H1 (cell line): ENCODE results near the gene GIMAP4. TPM values are rescaled to one million over a fixed set of nuclear protein-coding genes. Genes with fewer than 3 reads are reported as not detected.

Experiments used
- CTCF ChIA-PET: fragments of 300-600 bp; sonication (Branson Sonifier 250); formaldehyde crosslinking; loops from one replicate; lab custom pipeline; 2021; ENCODE audit not compliant: partially characterized antibody; lab: Charles Lee
- POLR2A ChIA-PET: fragments of 300-600 bp; sonication (Branson Sonifier 250); formaldehyde crosslinking; loops from one replicate; lab custom pipeline; 2021; ENCODE audit warnings: inconsistent platforms; ENCODE audit not compliant: partially characterized antibody; lab: Charles Lee
- DNase-seq, 2 experiments: peaks; one replicate each; pipeline versions ENCODE4 v3.0.0 to v3.0.0-alpha.2; 2010 to 2022; ENCODE audit warnings: low spot score in 2 of 2, low read depth in 1 of 2, mixed read lengths in 1 of 2
- FAIRE-seq: peaks from 2 replicates; lab custom pipeline; 2011; peaks lifted over from hg19 to GRCh38; lab: Jason Lieb, UNC
- H2AFZ ChIP-seq: 2 replicates; pipeline ENCODE4 v1.8.1; 2012; ENCODE audit warnings: low read length, inconsistent platforms
- H2AK5ac ChIP-seq: 2 replicates; pipeline ENCODE4 v1.6.1; 2013; ENCODE audit warnings: low read depth, low read length
- H2BK120ac ChIP-seq: replicated peaks from 2 replicates; pipeline ENCODE3; 2013; ENCODE audit warnings: low read depth, low read length, inconsistent platforms
- H2BK12ac ChIP-seq: 2 replicates; pipeline ENCODE4 v1.6.1; 2013; ENCODE audit warnings: low read depth, low read length
- H2BK15ac ChIP-seq: 2 replicates; pipeline ENCODE4 v1.6.1; 2013; ENCODE audit warnings: low read length
- H2BK20ac ChIP-seq: 2 replicates; pipeline ENCODE4 v1.6.1; 2013; ENCODE audit warnings: low read length
- H2BK5ac ChIP-seq: 2 replicates; pipeline ENCODE4 v1.6.1; 2013; ENCODE audit warnings: low read depth, low read length
- H3K14ac ChIP-seq: 2 replicates; pipeline ENCODE4 v1.6.1; 2013; ENCODE audit warnings: inconsistent platforms; ENCODE audit not compliant: insufficient read length
- H3K18ac ChIP-seq: 2 replicates; pipeline ENCODE4 v1.6.1; 2013; ENCODE audit warnings: low read length; ENCODE audit errors: extremely low read depth
- H3K23ac ChIP-seq: 2 replicates; pipeline ENCODE4 v1.6.1; 2013; ENCODE audit warnings: inconsistent platforms; ENCODE audit not compliant: insufficient read length
- H3K23me2 ChIP-seq: 2 replicates; pipeline ENCODE4 v1.6.1; 2013; ENCODE audit warnings: low read depth, low read length
- H3K27ac ChIP-seq: 2 replicates; pipeline ENCODE4 v1.6.1; 2011; ENCODE audit warnings: low read depth, low read length, inconsistent platforms
- H3K27me3 ChIP-seq, 4 experiments: replicated peaks in 1 of 4; 1 replicate in 1 of 4; 2 replicates in 3 of 4; pipeline versions ENCODE4 v1.6.1 to v1.8.1; 2011 to 2013; ENCODE audit warnings: low read length in 3 of 4, mild to moderate bottlenecking in 3 of 4, inconsistent platforms in 2 of 4, mixed read lengths in 2 of 4, moderate library complexity in 1 of 4; ENCODE audit not compliant: control insufficient read depth in 3 of 4, insufficient read depth in 3 of 4; ENCODE audit errors: extremely low read depth in 1 of 4
- H3K36me3 ChIP-seq, 4 experiments: 2 replicates each; pipeline versions ENCODE4 v1.6.1 to v1.8.1; 2011 to 2013; ENCODE audit warnings: mild to moderate bottlenecking in 4 of 4, low read length in 3 of 4, moderate library complexity in 2 of 4, control low read depth in 1 of 4, inconsistent platforms in 1 of 4; ENCODE audit not compliant: insufficient read depth in 4 of 4, control insufficient read depth in 2 of 4
- H3K4ac ChIP-seq: replicated peaks from 2 replicates; pipeline ENCODE3; 2013; ENCODE audit warnings: low read length, low read depth, mixed read lengths, inconsistent platforms; ENCODE audit not compliant: insufficient read length
- H3K4me1 ChIP-seq, 4 experiments: replicated peaks in 1 of 4; 1 replicate in 1 of 4; 2 replicates in 3 of 4; pipeline versions ENCODE4 v1.6.1 to v1.8.1; 2011 to 2013; ENCODE audit warnings: low read length in 3 of 4, inconsistent platforms in 2 of 4, mixed read lengths in 1 of 4; ENCODE audit not compliant: insufficient read depth in 4 of 4, control insufficient read depth in 3 of 4
- H3K4me2 ChIP-seq, 2 experiments: 2 replicates each; pipeline versions ENCODE4 v1.6.1 to v1.8.1; 2011 to 2013; ENCODE audit warnings: low read depth in 2 of 2, low read length in 2 of 2, control low read depth in 1 of 2, inconsistent platforms in 1 of 2, mild to moderate bottlenecking in 1 of 2; ENCODE audit not compliant: insufficient read depth in 1 of 2
- H3K4me3 ChIP-seq, 4 experiments: fragments of 200-600, 300-600 bp in 1 of 4; sonication (generic), shearing (Covaris generic), sonication (Bioruptor Twin) in 1 of 4; 2 replicates each; pipeline versions ENCODE4 v1.5.1 to v1.8.1; 2011 to 2016; ENCODE audit warnings: low read length in 4 of 4, low read depth in 3 of 4, control low read depth in 2 of 4, inconsistent platforms in 2 of 4, mild to moderate bottlenecking in 2 of 4, mixed read lengths in 1 of 4, moderate library complexity in 1 of 4; ENCODE audit not compliant: insufficient read depth in 2 of 4; ENCODE audit errors: extremely low read depth in 1 of 4
- H3K56ac ChIP-seq: replicated peaks from 2 replicates; pipeline ENCODE3; 2013; ENCODE audit warnings: low read depth, mild to moderate bottlenecking, mixed read lengths, low read length, inconsistent platforms; ENCODE audit not compliant: insufficient read length
- H3K79me1 ChIP-seq: 2 replicates; pipeline ENCODE4 v1.6.1; 2013; ENCODE audit warnings: low read depth, low read length, control low read depth
- H3K79me2 ChIP-seq, 2 experiments: 2 replicates each; pipeline versions ENCODE4 v1.6.1 to v1.8.1; 2012 to 2013; ENCODE audit warnings: low read length in 2 of 2, mild to moderate bottlenecking in 2 of 2, inconsistent platforms in 1 of 2; ENCODE audit not compliant: insufficient read depth in 2 of 2, control insufficient read depth in 1 of 2
- H3K9ac ChIP-seq, 4 experiments: replicated peaks in 1 of 4; 1 replicate in 1 of 4; 2 replicates in 3 of 4; pipeline versions ENCODE4 v1.6.1 to v1.8.1; 2011 to 2013; ENCODE audit warnings: low read depth in 3 of 4, low read length in 3 of 4, control low read depth in 2 of 4, mild to moderate bottlenecking in 2 of 4, moderate library complexity in 2 of 4, inconsistent platforms in 1 of 4; ENCODE audit errors: extremely low read depth in 1 of 4
- H3K9me3 ChIP-seq, 2 experiments: 2 replicates each; pipeline versions ENCODE4 v1.6.1 to v1.8.1; 2012 to 2013; ENCODE audit warnings: mild to moderate bottlenecking in 2 of 2, moderate library complexity in 2 of 2, control low read depth in 1 of 2, inconsistent platforms in 1 of 2, low read depth in 1 of 2, low read length in 1 of 2, mixed read lengths in 1 of 2; ENCODE audit not compliant: insufficient read depth in 2 of 2
- H4K20me1 ChIP-seq, 2 experiments: replicated peaks in 1 of 2; 2 replicates each; pipeline versions ENCODE3 to v1.8.1; 2011 to 2013; ENCODE audit warnings: inconsistent platforms in 2 of 2, low read length in 2 of 2, mild to moderate bottlenecking in 1 of 2; ENCODE audit not compliant: insufficient read depth in 2 of 2, control insufficient read depth in 1 of 2
- H4K5ac ChIP-seq: 2 replicates; pipeline ENCODE4 v1.6.1; 2013; ENCODE audit warnings: low read length, low read depth, mixed read lengths, inconsistent platforms; ENCODE audit not compliant: insufficient read length
- H4K8ac ChIP-seq: 2 replicates; pipeline ENCODE4 v1.8.0; 2013; ENCODE audit warnings: mild to moderate bottlenecking, moderate library complexity, low read length, inconsistent platforms; ENCODE audit not compliant: insufficient read depth; ENCODE audit errors: extremely low read depth
- H4K91ac ChIP-seq: replicated peaks from 2 replicates; pipeline ENCODE3; 2013; ENCODE audit warnings: low read length, mixed read lengths, inconsistent platforms; ENCODE audit not compliant: insufficient read length
- BCL11A ChIP-seq, 2 experiments: IDR thresholded peaks; one replicate each; pipeline ENCODE4 v1.6.1; 2011; ENCODE audit warnings: low read depth in 2 of 2, low read length in 2 of 2, mild to moderate bottlenecking in 2 of 2
- CEBPB ChIP-seq: IDR thresholded peaks from 2 replicates; pipeline ENCODE4 v1.6.1; 2012; ENCODE audit warnings: low read depth, low read length
- CHD2 ChIP-seq: IDR thresholded peaks from 2 replicates; pipeline ENCODE4 v1.6.1; 2012; ENCODE audit warnings: low read length, improper control_type of control experiment
- JUND ChIP-seq: IDR thresholded peaks from 2 replicates; pipeline ENCODE4 v1.6.1; 2011; ENCODE audit warnings: mild to moderate bottlenecking, improper control_type of control experiment, low read length
- KDM4A ChIP-seq: IDR thresholded peaks from one replicate; pipeline ENCODE4 v1.7.1; 2012; ENCODE audit warnings: low read depth, mild to moderate bottlenecking, moderate library complexity, low read length, inconsistent platforms; ENCODE audit not compliant: severe bottlenecking
- KDM5A ChIP-seq: fragments of 200-600 bp; IDR thresholded peaks from 2 replicates; pipeline ENCODE4 v1.7.1; 2012; ENCODE audit warnings: mild to moderate bottlenecking, low read length, inconsistent platforms, mixed read lengths
- MAFK ChIP-seq: IDR thresholded peaks from 2 replicates; pipeline ENCODE4 v1.6.1; 2012; ENCODE audit warnings: low read depth, mild to moderate bottlenecking, improper control_type of control experiment, low read length
- POLR2A ChIP-seq, 2 experiments: IDR thresholded peaks; 1 replicate in 1 of 2; 2 replicates in 1 of 2; pipeline ENCODE4 v1.6.1; 2011; ENCODE audit warnings: low read depth in 2 of 2, low read length in 2 of 2, mild to moderate bottlenecking in 2 of 2; ENCODE audit errors: control extremely low read depth in 1 of 2
- SIX5 ChIP-seq: IDR thresholded peaks from 2 replicates; pipeline ENCODE4 v1.6.1; 2011; ENCODE audit warnings: mild to moderate bottlenecking, low read depth, low read length
- TAF1 ChIP-seq: IDR thresholded peaks from 2 replicates; pipeline ENCODE4 v1.6.1; 2011; ENCODE audit warnings: mild to moderate bottlenecking, low read depth, low read length
- TBP ChIP-seq: IDR thresholded peaks from 2 replicates; pipeline ENCODE4 v1.6.1; 2011; ENCODE audit warnings: low read depth, low read length, improper control_type of control experiment
- TCF12 ChIP-seq: IDR thresholded peaks from 2 replicates; pipeline ENCODE4 v1.6.1; 2011; ENCODE audit warnings: low read depth, mild to moderate bottlenecking, low read length
- WGBS, 2 experiments: shearing (Covaris generic) in 1 of 2; methylation state at CpG; one replicate each; pipeline versions ENCODE4 v1.1.6 to v1.1.7; 2013 to 2015; ENCODE audit warnings: low lambda C conversion rate in 2 of 2, mixed read lengths in 2 of 2, inconsistent platforms in 1 of 2, low coverage in 1 of 2, missing lambda C conversion rate in 1 of 2; ENCODE audit not compliant: insufficient replicate concordance in 2 of 2, insufficient coverage in 1 of 2, insufficient read length in 1 of 2; ENCODE audit errors: extremely low coverage in 1 of 2, missing lambda C conversion rate in 1 of 2; 5-methylcytosine and 5-hydroxymethylcytosine counted together
- polyA plus RNA-seq, 7 experiments: library from polyadenylated mRNA; depleted of rRNA in 3 of 7; stranded (reverse) in 5 of 7; unstranded in 2 of 7; fragments of >200 nt in 5 of 7; fragments of 200-250 nt in 2 of 7; gene quantifications; 1 replicate in 5 of 7; 2 replicates in 1 of 7; 4 replicates in 1 of 7; pipeline versions ENCODE4 v1.2.1 to v1.2.3, GENCODE V29; 2011 to 2013; ENCODE audit warnings: missing spikeins in 2 of 7, mixed read lengths in 2 of 7
- total RNA-seq: library from RNA; stranded (reverse); fragmentation: NEBNext Ultra II Directional; extraction: Animal tissue kit (Norgen Biotek cat#: 25700); gene quantifications from 2 replicates; pipeline ENCODE4 v1.2.1, GENCODE V29; 2021

Gene GIMAP4
- total and polyA plus RNA-seq, 2 of the 8 experiments (the other 6 are each of a cell fraction or from before 2014, with no cell fraction given), result 0.20 to 0.22 TPM

- Histone ChIP-seq H3K4me2 (no peak overlapping the region), H3K23ac (no peak overlapping the region), H3K4me3 (no peak overlapping the region), H2BK12ac (no peak overlapping the region), H3K36me3 (no peaks in the 10 kb centered on the region), H4K8ac (no peak overlapping the region), H2AK5ac (no peak overlapping the region), H3K79me2 (no peaks in the 10 kb centered on the region), H4K5ac (no peak overlapping the region), H3K9ac (no peak overlapping the region), H2AFZ (no peak overlapping the region), H3K56ac (no peak overlapping the region), H2BK5ac (no peak overlapping the region), H2BK120ac (no peak overlapping the region), H3K9me3 (peaks cover 3 to 6% of the 10 kb centered on the region in 2 experiments; a peak in 2 of 4 replicates), H3K4ac (no peak overlapping the region), H3K23me2 (no peaks in the 10 kb centered on the region), H3K27ac (no peak overlapping the region), H3K27me3 (no peaks in the 10 kb centered on the region), H2BK20ac (no peak overlapping the region), H3K14ac (no peak overlapping the region), H4K20me1 (no peaks in the 10 kb centered on the region), H3K79me1 (no peaks in the 10 kb centered on the region), H3K18ac (no peak overlapping the region), H3K4me1 (no peaks in the 10 kb centered on the region), H4K91ac (no peak overlapping the region), H2BK15ac (no peak overlapping the region)
- POLR2A ChIA-PET, result interaction anchor here (0.7 kb wide), 1 partner anchor 38 kb away, joined by 3 read pairs; no protein-coding TSS in a partner anchor
- FAIRE-seq (no peak), DNase-seq (no peak)
- CTCF ChIA-PET, result interaction anchor here (1.2 kb wide), 2 partner anchors 83 to 86 kb away, joined by 3 read pairs; no protein-coding TSS in a partner anchor
- WGBS, 2 experiments, result 77% methylated on average over 1 of the region's 1 CpG; no CpG with 5 or more reads in 1 of the 2 experiments
- TF ChIP-seq KDM4A, result no peak
- TF ChIP-seq MAFK, result no peak
- TF ChIP-seq POLR2A (IDR thresholded peaks at IDR 0.05; ENCODE audit: control extremely low read depth in 1 of 2, low read depth in 2 of 2, low read length in 2 of 2), result no peak
- no peak for TF ChIP-seq TBP
- no peak for TF ChIP-seq KDM5A
- no peak for TF ChIP-seq BCL11A (IDR thresholded peaks at IDR 0.05; ENCODE audit: low read depth in 2 of 2, low read length in 2 of 2)
- no peak for TF ChIP-seq TAF1
- TF ChIP-seq CEBPB, result no peak
- TF ChIP-seq TCF12, result no peak
- no peak for TF ChIP-seq CHD2
- no peak for TF ChIP-seq JUND
- no peak for TF ChIP-seq SIX5
Observed at GRCh38 chr7:150531704-150532103, 35.5 kb upstream of the GIMAP4 start.
